NCI-H2107 (cell line): ENCODE measurements around the gene LPCAT1.
"Not testable (repeated sequence)": the region's sequence is repeated elsewhere in the genome, so short reads cannot be mapped to it uniquely, and the experiment has no call there.

Experiments
- DNase-seq: peaks from one replicate; lab custom pipeline; 2025; lab: John Stamatoyannopoulos, UW

The LPCAT1 gene

GRCh38 chr5:1479066-1479465, 44.7 kb downstream of the LPCAT1 start:
- no peak for DNase-seq

- no peak for DNase-seq
Observed at GRCh38 chr5:1478271-1479035, 45.3 kb downstream of the LPCAT1 start.

GRCh38 chr5:1477341-1477740, 46.4 kb downstream of the LPCAT1 start:
- no peak for DNase-seq

- no peak for DNase-seq
Observed at GRCh38 chr5:1476967-1477310, 46.8 kb downstream of the LPCAT1 start.

- no peak for DNase-seq
Observed at GRCh38 chr5:1476181-1476966, 47.4 kb downstream of the LPCAT1 start.

GRCh38 chr5:1475544-1475900, 48.2 kb downstream of the LPCAT1 start:
- DNase-seq = not testable (repeated sequence)

- no peak for DNase-seq
Observed at GRCh38 chr5:1474866-1475543, 48.8 kb downstream of the LPCAT1 start.

GRCh38 chr5:1474183-1474839, 49.4 kb downstream of the LPCAT1 start:
- DNase-seq = no peak

- DNase-seq = no peak
Observed at GRCh38 chr5:1473746-1474145, 50.0 kb downstream of the LPCAT1 start.

GRCh38 chr5:1472964-1473628, 50.7 kb downstream of the LPCAT1 start:
- DNase-seq = no peak

- DNase-seq = no peak
Observed at GRCh38 chr5:1471997-1472963, 51.5 kb downstream of the LPCAT1 start.

- DNase-seq = no peak
Observed at GRCh38 chr5:1471240-1471853, 52.4 kb downstream of the LPCAT1 start.

- no peak for DNase-seq
Observed at GRCh38 chr5:1470762-1471211, 53.0 kb downstream of the LPCAT1 start.

GRCh38 chr5:1468629-1469527, 54.9 kb downstream of the LPCAT1 start:
- DNase-seq = no peak

- no peak for DNase-seq
Observed at GRCh38 chr5:1468247-1468612, 55.5 kb downstream of the LPCAT1 start.

- no peak for DNase-seq
Observed at GRCh38 chr5:1467341-1468246, 56.2 kb downstream of the LPCAT1 start.

GRCh38 chr5:1466631-1467265, 57.0 kb downstream of the LPCAT1 start:
- no peak for DNase-seq
